HG02943 (cell line): ENCODE results near the gene BCR.

Source experiments
- ATAC-seq: cut with Tn5 transposase; IDR thresholded peaks from one replicate; pipeline ENCODE4 v1.9.1; 2021; ENCODE audit warnings: mild to moderate bottlenecking, low read depth, moderate library complexity; ENCODE audit not compliant: unreplicated experiment

Gene BCR

DNA sequence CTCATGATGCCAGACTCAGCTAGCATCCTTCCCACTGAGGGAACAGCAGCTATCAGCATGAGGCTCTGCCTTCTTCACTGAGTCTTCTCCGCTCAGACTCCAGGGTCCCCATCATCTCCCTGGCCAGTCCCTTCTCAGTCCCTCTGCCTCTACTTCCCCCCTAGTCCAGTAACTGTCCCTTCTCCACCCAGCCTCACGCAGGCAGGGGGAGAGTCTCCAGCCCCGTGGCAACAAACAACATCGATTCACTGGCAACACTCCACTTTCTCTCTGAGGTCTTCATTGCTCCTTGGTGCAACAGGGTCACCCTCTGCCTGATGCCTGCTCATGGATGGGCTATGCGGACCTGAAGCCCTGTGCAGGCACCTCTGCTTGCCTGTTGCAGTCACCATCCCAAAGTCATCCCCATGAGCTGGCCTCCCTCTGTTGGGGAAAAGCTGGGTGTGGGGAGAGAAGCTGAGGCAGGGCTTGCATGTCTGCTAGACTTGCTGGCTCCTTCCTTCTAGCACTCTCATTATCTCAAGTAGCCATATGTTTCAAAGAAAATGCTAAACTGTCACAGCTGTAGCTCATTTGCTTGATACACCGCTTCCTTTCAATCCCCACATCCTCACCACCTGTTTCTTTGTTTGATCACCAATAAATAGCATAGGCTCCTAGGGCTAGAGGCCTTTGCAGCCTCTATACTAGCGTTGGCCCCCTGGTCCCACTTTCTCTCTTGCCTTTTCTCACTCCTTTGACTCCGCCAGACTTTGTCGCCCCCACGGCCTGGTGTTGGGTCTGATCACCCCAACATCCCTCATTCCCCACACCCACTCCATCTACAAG, 4.3 kb upstream of the BCR start:
- no peak for ATAC-seq

DNA sequence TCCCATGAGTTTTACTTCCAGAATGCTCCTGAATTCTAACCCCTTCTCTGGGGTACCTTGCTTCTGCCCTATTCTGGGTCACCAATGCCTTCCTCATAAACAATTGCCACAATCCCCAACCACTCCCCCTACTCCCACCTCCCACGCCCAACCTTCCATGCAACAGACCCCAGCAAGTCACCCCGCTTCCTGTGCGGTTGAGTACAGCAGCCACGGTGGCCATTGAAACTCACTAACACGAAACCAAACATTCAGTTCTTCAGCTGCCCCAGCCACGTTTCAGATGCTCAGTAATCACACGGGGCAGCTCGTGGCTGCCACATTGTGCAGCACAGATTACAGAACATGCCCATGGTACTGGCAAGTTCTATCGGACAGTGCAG, 3.7 kb upstream of the BCR start:
- no peak for ATAC-seq

DNA sequence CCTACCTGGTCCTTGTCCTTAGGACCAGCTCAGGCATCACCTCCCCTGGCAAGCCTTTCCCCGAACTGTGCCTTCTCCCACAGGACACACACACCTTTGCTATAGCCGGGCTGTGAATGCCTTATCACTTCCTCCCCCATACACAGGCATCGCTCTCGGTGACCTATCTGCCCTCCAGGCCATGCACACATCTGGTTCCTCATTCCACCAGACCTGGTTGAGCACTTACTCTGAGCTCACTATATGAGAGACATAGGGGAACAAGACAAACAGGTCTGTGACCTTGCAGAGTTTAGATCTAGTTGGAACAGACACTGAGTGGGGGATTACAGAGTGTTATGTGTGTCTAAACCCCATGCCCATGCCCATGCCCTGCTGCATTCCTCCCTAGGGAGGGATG, 3.1 kb upstream of the BCR start:
- ATAC-seq: no peak

DNA sequence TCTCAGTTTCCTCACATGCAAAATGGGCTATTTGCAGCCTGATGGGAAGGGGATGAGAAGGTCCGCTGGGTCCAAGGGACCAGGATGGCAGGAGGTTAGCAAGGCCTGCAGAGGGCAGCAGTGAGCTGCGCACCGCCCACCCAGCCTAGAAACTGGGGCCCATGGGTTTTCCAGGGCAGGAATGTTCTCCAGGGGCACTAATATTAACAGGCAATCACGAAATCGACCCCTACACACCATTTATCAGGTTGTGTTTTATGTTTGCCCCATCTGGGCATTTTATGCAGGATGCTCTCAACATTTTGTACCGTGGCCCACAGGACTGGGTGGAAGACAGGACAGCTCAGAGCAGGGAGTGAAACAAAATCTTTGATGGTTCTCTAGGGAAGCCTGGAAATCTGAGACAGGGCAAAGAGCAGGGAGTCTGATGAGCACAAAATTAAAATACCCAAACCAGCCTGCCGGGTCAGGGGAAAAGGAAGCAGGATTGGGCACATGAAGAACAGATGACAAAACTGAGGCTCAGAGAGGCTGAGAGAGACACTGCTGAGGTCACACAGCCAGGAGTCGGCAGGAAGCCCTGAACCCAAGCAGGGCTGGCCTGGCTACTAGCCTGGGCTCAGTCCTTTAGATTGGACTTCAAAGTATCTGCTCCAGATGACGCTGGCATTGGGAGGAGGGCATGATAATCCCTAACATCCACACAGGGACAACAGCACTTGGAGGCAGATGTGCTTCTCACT, 1.6 kb upstream of the BCR start:
- no peak for ATAC-seq

DNA sequence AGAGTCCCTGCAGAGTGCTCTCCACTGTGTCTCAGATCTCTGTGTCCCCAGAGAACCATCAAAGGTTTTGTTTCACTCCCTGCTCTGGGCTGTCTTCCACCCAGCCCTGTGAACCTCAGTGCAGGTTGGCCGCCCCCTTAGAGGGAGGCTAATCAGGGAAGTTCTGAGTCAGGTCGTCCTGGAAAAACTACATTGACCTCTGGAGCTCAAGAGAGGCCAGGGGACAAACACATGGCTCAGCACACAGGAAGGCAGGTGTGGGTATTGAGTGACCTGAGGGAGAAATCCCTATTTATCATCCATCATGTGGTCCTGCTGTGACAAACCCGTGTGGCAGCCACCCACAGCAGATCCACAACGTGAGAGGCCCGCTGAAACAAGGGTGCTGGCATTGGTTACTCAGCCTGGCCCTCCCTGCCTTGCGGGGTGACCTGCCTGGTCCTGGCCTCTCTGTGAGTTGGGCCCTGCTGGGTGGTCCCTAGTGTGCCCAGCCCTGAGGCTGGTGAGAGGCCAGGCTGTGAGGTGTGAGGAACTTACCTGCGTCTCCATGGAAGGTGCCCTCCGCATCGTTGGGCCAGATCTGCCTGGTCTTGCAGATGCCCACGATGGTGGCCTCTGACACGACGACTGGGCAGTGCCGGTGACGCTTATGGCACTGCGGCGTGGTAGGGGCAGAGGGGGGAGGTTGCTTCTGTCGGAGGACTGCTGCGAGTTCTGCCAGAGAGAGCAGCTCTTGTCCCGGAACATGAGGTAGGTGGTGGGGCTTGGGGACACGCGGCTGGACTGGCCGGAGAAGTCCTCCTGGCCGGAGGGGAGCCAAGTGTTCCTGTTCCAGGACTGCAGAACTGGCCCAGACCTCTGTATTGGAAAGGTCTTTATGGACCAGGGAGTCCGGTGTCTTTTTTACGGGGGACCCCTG, 669 bp upstream of the BCR start:
- ATAC-seq: no peak

DNA sequence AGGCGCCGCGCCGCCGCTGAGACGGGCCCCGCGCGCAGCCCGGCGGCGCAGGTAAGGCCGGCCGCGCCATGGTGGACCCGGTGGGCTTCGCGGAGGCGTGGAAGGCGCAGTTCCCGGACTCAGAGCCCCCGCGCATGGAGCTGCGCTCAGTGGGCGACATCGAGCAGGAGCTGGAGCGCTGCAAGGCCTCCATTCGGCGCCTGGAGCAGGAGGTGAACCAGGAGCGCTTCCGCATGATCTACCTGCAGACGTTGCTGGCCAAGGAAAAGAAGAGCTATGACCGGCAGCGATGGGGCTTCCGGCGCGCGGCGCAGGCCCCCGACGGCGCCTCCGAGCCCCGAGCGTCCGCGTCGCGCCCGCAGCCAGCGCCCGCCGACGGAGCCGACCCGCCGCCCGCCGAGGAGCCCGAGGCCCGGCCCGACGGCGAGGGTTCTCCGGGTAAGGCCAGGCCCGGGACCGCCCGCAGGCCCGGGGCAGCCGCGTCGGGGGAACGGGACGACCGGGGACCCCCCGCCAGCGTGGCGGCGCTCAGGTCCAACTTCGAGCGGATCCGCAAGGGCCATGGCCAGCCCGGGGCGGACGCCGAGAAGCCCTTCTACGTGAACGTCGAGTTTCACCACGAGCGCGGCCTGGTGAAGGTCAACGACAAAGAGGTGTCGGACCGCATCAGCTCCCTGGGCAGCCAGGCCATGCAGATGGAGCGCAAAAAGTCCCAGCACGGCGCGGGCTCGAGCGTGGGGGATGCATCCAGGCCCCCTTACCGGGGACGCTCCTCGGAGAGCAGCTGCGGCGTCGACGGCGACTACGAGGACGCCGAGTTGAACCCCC, 798 bp downstream of the BCR start:
- no peak for ATAC-seq

DNA sequence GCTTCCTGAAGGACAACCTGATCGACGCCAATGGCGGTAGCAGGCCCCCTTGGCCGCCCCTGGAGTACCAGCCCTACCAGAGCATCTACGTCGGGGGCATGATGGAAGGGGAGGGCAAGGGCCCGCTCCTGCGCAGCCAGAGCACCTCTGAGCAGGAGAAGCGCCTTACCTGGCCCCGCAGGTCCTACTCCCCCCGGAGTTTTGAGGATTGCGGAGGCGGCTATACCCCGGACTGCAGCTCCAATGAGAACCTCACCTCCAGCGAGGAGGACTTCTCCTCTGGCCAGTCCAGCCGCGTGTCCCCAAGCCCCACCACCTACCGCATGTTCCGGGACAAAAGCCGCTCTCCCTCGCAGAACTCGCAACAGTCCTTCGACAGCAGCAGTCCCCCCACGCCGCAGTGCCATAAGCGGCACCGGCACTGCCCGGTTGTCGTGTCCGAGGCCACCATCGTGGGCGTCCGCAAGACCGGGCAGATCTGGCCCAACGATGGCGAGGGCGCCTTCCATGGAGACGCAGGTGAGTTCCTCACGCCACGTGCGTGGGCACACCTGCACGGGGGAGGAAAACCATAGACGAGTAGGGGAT, 1.5 kb downstream of the BCR start:
- ATAC-seq: no peak

DNA sequence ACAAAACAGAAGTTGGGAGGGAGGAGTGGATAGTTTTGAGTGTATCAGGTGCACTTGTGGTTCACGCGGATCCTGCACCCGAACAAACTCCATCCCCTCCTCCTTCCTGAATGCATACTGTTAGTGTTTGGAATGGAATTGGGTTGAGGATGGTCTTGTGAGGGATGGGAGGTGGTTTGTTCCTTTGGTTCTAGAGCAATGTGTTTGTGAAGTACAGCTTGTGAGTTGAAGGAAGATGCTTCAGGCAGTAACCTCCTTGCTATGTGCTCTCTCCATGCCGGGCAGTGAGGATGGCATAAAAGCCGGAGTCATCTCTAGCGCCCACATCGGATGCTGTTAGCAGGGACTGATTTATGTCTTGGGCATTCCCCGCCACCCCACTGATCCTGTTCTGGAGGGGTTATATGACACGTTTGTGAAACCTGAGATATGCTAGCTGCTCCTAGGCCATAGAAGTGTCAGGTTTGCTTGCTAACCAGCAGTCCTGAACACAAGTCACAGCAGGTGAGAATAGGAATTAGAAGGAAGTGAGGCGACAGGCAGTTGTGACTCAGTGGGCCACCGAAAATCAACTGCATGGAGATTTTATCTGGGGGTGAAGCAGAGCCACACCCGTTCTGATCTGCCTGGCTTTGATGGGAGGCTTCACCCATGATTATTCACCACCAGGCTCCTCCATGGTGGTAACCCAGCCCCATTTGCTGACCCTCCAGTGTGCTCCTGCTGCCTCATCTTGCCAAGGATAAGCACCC, 2.2 kb downstream of the BCR start:
- ATAC-seq: no peak

DNA sequence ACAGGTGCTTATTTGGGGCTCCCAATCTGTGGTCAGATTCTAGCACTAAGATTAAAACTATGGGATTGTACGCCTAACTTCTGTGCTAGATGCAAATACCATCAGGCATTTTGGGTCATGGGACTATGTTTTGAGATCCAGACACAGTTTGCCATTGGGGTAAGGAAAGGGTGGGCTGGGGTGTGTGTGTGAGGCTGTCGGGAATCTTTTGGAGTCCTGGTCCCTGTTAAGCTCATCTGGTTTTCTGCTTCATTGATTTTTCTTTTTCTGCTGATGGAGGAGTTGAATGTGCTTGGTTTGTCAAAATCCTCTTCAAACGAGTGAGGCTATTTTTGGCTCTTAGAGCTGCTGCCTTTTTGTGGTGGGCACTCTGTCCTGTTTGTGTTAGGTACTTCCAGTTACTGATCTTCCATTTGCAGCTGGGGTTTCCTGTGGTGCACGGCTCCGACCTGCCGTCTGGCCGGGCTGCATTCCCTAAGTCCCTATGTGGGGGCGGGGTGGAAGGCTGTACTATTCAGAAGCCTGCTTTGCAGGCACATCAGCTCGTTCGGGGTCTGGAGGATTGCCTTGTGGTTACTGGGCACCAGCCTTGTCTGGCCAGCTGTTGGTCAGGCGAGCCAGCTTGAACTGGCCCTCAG, 2.9 kb downstream of the BCR start:
- no peak for ATAC-seq

DNA sequence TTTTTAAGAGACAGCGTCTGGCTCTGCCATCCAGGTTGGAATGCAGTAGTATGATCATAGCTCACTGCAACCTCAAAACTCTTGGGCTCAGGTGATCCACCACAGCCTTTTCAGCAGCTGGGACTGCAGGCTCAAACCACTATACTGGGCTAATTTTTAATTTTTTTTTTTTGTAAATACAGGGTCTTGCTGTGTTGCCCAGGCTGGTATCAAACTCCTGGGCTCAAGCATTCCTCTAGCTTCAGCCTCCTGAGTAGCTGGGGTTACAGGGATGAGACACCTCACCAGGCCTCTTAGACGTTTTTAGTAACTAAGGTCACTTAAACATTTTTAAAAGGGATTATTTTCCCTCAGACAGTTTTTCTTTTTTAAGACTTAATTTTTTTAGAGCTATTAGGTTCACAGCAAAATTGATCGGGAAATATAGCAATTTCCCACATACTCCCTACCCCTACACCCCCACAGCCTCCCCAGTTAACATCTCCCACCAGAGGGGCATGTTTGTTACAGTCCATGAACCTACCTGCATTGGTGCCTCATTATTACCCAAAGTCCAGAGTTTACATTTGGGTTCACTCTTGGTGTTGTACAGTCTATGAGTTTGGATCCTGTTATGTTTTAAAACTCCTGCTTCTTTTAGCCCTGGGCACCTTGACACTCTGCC, 3.9 kb downstream of the BCR start:
- ATAC-seq: no peak

DNA sequence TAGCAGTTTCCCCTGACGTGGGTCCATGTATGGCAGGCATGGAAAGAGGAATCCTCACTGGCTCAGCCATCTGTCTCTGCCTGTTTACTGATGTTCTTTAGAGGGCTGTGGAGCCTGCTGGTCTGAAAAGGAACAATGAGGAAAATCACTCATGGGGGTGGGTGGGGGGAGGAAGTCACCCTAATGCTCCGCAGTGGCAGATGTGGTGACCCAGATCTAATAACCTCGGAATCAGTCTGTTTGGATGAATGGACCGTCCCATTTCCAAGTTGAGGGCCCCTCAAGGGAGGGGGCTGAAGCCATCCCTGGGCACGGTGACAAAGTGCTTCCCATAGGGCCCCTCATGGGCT, 4.4 kb downstream of the BCR start:
- no peak for ATAC-seq

DNA sequence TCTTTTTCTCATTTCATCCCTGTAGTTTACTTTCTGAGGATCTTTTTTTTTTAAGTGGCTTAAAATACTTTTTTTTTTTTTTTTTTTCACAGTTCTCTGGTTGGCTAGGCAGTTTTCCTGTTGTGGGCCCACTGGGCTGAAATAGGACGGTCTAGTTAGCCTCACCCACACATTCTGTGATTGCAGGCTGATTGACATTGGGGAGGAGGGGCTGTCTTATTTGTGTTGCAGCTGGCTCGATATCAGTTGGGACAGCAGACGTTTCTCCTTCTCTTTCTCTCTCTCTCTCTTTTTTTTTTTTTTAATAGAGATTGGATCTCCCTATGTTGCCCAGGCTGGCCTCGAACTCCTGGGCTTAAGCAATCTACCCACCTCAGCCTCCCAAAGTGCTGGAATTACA, 6.9 kb downstream of the BCR start:
- no peak for ATAC-seq

DNA sequence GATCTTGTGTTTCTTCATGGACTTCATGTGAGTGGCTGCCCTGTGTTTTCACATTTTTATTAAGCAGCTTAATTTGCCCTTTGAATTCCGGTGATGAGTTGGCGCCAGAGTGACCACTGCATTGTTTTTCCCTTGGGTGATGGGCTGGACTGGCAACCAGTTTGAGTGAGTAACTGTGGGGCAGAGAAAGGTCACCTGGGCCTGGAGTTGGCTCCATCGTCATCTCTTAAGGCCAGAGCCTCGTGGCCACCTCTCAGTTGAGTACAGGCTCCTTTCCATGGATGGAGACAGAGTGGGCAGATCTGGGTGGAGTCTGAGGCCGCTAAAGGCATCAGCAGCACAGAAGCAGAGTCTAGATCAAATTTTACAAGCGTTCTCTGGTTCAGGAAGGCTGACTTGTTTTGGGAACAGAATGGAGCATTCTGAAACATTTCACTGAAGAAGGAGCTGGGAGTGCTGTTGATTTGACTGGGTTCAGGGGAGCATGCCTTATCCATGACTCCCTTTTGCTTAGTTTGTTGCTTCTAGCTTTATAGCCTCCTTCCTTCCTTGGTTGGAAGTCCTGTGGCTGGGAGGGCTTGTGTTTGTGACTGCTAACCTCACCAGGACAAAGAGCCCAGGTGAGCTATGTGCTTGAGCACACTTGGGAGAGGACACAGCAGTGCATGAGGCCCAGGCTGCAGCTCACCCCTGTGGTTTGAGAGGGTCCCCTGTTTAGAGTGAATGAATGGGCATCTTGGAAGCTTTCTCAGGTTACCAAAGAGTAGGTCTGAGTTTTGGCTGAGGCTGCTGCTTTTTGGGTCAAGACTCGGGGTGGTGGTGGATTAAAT, 7.8 kb downstream of the BCR start:
- ATAC-seq: no peak

DNA sequence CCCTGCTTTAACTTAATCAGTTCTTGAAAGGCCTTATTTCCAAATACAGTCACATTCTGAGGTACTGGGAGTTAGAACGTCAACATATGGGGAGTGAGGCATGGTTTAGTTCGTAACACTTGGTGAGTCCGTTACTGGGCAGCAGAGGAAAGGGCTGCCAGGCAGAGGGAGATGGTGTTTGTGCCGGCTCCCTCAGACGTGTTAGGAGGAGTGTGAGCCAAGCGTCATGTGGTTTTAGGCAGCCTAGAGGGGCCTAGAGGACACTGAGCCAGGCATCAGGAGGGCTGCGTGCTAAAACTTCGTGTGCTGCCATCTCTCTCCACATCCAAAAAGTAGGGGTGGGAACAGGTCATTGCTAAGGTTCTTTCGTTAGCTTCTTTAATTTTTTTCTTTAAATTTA, 10.2 kb downstream of the BCR start:
- ATAC-seq: no peak

DNA sequence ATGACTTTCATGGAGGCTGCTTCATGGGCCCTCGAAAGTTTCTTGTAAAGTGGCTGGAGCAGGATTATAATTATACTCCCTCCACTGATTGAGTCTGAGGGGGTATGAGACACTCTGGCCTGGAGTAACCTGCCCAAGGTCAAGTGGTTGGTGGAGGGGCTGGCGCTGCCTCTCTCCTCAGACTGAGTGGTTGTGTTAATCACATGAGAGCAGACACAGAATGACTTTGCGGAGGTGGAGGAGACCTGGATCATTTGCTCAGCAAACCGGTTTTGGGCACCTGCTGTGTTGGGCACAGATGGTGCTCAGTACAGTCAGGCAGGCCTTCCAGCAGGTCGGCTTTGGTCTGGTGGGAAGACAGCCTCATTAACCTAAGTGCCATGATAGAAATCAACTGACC, 11.8 kb downstream of the BCR start:
- no peak for ATAC-seq

DNA sequence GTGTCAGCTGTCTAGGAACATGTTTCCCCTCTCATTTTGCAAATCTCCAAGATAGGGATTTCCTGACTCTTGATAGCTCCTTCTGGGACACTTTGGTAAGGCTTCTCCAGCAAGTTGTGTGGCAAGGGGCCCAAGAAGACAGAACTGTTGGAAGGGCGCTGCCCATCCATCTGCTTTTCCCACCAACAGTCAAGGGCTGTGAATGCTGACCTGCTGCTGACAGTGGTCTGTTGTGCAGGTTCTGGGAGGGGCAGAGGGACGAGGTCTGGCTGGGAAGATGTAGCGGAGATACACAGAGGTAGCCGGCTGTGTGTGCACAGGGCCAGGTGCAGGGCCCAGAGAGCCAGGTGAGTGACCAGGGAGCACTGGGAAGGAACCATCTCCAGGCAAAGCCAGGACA, 12.2 kb downstream of the BCR start:
- ATAC-seq: no peak

DNA sequence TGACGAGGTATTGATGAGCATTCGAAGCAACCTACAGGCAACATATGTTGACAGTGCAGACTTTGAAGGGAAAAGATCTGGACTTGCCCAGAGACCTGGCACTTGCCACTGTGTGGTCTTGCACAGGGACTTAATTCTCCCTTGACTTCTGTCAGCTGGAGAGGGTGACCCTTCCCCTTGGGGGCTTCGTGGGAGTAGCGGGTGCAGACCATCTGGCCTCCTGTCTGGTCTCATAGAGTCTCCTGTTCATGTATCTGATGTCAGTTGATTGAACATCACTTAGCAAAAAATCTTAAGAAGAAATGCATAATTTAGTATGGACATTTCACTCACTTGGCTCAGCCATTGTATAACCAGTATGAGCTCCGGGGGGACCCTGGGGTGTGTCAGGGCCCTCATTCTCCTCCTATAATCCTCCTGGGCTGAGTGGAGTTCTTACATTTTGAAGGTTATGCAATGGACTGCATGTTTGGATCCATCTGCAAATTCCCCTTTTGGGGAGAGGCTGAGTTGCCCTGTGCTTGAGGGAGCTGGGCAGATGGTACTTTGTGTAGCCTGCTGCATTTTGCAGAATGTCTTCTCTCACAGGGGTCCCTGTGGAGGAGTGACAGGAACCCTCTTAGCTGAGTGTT, 13.0 kb downstream of the BCR start:
- no peak for ATAC-seq
